ENCODE data around the gene SH3BP2.

Gene SH3BP2

DNA sequence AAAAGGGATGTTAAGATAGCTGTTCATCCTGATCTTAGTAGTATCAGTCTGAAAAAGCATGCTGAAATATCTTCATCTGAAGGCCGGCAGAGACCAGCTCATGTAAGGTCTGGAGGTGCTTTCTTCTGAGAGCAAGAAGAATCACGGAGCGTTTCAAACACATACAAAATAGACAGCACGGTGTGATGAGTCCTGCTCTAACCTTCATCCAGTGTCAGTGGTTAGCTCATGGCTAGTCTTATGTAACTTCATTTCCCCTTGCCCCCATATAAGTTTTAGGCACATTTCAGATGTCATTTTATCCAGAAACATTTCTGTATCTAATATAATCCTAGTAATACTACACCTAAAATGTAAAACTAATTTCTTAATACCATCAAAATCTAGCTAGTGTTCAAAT is 78.6 kb downstream of the SH3BP2 start:
- no peak for DNase-seq (ENCODE audit: low read depth in 1 of 2, low spot score in 1 of 2)

DNA sequence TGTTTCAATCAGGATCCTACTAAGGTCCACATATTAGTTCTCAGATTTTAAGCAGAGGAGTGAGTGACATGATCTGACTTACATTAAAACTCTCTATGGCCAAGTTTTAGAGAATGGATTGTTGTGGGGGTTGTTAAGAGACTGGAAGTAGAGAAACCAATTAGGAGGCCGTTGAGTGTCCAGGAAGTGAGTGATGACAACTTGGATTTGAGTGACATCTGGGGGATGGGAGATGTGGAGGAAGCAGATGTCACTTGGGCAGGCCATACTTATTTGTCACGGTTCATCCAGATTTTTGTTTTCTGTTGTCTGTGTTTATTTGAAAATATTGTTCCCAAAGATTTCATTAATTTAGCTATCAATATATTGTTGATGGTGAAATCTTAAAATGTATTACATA is 79.0 kb downstream of the SH3BP2 start:
- DNase-seq (ENCODE audit: low read depth in 1 of 2, low spot score in 1 of 2): no peak

DNA sequence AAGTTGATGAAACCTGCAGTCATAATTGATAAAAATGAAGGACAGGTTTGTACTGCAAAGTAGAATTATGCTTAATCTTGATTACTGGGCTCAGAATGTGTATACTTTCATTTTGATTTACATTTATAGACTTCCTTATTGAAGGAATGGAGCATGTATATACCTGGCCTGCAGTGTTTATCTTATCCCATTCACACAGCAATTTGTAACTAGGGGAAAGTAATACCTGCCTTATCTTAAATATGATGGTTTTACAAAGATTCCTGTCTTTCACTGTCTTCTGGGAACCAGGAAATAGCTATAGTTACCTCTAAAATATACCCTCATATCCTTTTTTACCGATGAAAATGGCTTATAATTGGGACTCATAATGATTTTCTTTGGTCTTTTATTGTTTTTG is 80.4 kb downstream of the SH3BP2 start:
- DNase-seq (ENCODE audit: low read depth in 1 of 2, low spot score in 1 of 2): no peak

DNA sequence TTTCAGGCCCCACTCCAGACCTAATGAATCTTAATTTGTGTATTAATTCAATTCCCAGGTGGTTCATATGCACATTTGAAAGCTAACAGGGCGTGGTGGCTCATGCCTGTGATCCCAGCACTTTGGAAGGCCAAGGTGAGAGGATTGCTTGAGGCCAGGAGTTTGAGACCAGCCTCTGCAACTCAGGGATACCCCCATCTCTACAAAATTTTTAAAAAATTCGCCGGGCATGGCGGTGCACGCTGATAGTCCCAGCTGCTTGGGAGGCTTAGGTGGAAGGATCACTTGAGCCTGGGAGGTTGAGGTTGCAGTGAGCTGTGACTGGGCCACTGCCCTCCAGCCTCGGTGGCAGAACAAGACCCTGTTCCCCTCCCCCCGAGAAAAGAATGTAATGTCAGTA is 82.0 kb downstream of the SH3BP2 start:
- no peak for DNase-seq (ENCODE audit: low read depth in 1 of 2, low spot score in 1 of 2)

DNA sequence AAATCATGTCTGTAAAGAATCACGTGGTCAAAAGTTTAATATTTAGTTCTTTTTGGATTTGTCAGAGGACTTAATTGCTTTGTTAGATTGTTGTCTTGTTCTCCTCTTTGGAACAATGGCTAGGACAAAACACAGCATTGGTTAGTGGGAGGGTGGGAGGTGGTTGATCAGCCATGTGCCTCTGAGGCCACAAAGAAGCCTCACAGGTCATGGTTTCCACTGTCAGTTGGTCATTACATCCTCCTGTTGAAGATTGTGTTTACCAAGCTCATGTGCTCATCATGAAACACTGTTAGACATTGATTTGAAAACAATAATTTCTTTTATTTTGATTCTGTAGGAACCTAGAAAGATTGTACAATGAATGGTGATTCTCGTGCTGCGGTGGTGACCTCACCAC is 82.7 kb downstream of the SH3BP2 start:
- DNase-seq (ENCODE audit: low read depth in 1 of 2, low spot score in 1 of 2): no peak

DNA sequence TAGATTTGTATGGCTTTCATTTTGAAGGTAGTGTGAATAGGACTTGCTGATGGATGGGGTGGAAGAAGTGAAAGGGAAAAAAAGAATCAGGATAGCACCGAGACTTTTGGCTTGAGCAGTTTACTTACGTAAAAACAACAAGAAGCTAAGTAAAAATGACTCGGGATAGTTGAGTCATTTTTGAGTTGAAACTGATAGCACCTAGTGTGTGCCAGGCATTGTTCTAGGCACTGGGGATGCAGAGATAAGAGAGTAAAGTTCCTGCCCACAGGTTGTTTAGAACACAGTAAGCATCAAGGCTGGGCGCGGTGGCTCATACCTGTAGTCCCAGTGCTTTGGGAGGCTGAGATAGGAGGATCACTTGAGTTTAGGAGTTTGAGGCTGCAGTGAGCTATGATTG is 85.5 kb downstream of the SH3BP2 start:
- DNase-seq (ENCODE audit: low read depth in 1 of 2, low spot score in 1 of 2): no peak

DNA sequence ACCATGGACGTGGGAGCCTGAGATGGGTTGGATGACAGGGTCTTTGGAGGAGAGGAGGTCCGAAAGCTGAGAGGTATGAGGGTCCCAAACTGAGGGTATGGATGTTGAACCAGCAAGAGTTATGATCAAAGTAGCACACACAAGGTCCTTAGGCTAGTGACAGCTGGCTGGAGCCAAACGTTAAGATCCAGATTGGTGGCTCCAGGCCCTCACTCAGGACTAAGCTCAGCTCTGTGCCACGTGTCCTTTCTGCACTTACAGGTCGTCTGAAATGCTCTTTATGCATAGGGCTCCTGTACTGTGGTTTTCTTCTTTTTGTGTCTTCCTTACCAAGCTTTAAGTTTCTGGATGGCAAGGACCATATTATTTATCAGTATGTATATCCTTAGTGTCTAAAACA is 86.1 kb downstream of the SH3BP2 start:
- no peak for DNase-seq (ENCODE audit: low read depth in 1 of 2, low spot score in 1 of 2)

DNA sequence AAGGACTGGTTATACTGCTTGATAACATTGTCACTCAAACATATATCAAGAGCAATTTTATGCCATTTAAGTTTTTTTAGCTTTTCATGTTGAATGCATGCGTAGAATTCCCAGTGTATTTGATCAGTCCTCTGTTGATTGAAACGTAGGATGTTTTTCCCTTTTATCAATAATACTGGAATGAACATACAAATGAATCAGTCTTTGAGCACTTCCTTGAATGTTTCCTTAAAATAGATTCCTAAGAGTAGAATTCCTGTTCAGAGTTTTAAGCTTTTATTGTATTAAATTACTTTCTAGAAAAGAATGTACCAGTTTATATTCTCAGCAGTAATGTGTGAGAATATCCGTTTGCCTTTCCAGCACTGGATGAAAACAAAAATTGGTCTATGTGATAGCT is 88.5 kb downstream of the SH3BP2 start:
- no peak for DNase-seq (ENCODE audit: low read depth in 1 of 2, low spot score in 1 of 2)

DNA sequence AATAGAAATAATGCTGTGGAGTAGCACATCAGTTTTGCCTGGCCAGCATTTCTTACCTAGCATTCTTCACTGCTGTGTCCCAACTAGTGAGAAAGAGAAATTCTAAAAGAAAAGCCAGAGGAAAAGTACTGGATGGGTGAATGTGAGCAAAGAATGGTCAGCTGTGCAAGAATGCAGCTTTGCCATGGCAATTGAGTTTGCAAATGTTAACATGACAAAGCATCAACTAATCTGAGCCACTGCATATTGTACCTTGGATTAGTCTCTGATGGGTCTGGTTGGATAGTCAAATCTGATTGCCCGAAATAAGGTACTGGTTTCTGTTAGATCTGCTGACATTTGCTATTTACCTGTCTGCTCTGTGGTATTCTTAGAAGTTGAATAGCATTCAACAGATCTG is 89.5 kb downstream of the SH3BP2 start:
- no peak for DNase-seq (ENCODE audit: low read depth in 1 of 2, low spot score in 1 of 2)

DNA sequence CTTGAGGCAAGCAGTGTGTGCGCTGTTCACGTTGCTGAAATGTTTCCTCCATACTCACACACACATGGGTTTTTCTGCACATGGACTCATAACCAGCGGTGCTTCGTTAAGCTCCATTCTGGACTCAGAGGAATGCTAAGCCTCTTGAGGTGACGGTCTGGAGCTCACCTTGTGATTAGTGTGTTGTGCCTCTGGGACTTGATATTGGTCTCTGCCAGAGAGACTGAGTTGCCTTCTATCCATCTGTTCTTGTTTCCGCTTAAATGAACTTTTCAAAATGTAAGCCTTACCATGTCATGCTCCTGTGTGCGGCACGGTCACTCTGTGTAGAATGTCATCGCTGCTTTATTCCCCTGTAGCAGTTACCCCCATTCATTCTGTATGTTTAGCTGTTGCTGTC is 93.3 kb downstream of the SH3BP2 start:
- no peak for DNase-seq (ENCODE audit: low read depth in 1 of 2, low spot score in 1 of 2)

DNA sequence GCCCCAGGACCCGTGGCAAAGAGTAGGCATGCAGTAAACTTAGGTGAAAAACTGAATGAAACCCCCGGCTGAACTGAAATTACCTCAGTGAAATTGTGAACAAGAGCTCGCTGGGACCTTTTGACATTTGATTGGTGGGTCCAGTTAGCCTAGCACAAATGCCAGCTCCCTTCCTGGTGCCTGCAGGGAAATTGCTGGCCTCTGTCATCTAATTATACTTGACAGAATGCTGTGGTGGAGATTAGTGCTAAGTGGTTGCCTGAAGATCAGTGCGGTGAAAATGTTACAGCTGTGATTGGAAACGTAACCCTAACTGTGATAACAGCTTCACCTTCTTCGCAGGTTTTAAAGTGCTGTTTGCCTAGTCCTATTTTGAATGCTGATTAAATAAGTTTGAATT is 93.7 kb downstream of the SH3BP2 start:
- no peak for DNase-seq (ENCODE audit: low read depth in 1 of 2, low spot score in 1 of 2)

DNA sequence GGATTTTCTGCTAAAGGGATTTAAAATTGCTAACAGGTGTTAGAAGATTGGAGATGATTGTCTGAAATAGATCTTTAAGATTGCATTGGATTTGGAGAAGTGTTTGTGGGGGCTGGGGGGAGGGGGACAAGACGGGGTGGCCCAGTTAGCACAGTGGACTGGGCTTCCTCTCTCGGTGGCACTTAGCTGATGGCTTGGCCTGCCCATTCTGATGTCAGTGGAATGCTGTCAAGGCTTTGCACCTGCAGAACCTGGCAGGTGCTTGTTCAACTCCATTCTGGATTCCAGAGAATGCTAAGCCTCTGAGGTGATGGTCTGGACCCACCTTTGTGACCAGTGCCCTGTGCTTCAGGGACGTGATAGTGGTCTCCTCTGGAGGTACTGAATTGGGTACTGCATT is 94.5 kb downstream of the SH3BP2 start:
- no peak for DNase-seq (ENCODE audit: low read depth in 1 of 2, low spot score in 1 of 2)

DNA sequence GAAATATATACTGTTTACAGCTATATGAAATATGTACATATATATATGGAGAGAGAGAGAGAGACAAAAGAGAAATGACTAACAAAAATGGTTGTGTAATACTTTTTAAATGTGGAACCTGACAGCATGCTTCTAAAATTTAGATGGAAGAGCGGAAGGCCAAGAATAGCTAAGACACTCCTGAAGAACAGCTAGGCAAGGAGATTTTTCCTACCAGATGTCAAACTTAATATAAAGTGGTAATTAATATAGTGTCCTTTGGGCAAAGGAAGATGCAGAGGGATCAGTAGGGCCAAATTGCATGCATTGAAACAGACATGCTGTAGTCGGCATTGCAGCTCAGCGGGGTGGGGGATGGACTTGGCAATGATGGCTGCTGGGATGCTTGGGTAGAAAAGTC is 96.0 kb downstream of the SH3BP2 start:
- no peak for DNase-seq (ENCODE audit: low read depth in 1 of 2, low spot score in 1 of 2)

All from activated CD4-positive, alpha-beta T cell treated with anti-CD3 and anti-CD28 coated beads, Interleukin-2, amount 50 U/mL, for 24 hours (primary cell).